Fibroblast of lung (primary cell): ENCODE results near the gene ZNF22.

Experiments used
- CTCF ChIP-seq, 2 donors: IDR thresholded peaks in 1 of 2; conservative IDR thresholded peaks in 1 of 2; 1 replicate in 1 of 2; 2 replicates in 1 of 2; pipeline ENCODE4 v1.5.1; 2011 to 2012; ENCODE audit warnings: low read length in 2 of 2, control low read depth in 1 of 2, inconsistent platforms in 1 of 2, low read depth in 1 of 2, mild to moderate bottlenecking in 1 of 2
- EZH2 ChIP-seq: IDR thresholded peaks from 2 replicates; pipeline ENCODE4 v1.5.1; 2012; ENCODE audit warnings: low read length, control low read depth, mild to moderate bottlenecking; ENCODE audit errors: missing control alignments

GRCh38 chr10:44958898-44959246 is 41.9 kb upstream of the ZNF22 start:
- TF ChIP-seq CTCF (conservative IDR thresholded peaks at IDR 0.05 in 1 of 2, IDR thresholded peaks at IDR 0.05 in 1 of 2; ENCODE audit: low read depth in 1 of 2, low read length in 2 of 2) (no peak), EZH2 (no peak)
